LNCAP (cell line): ENCODE measurements around the gene POLK.

Experiments
- TF ChIP-seq, protein P1 (sequence below): fragments of 450-650 bp; IDR thresholded peaks from 2 replicates; pipeline ENCODE4 v1.5.1; 2017; ENCODE audit warnings: mild to moderate bottlenecking

POLK gene

GRCh38 chr5:75498208-75498777 lies 13.4 kb upstream of the POLK start:
- TF ChIP-seq, protein P1, sequence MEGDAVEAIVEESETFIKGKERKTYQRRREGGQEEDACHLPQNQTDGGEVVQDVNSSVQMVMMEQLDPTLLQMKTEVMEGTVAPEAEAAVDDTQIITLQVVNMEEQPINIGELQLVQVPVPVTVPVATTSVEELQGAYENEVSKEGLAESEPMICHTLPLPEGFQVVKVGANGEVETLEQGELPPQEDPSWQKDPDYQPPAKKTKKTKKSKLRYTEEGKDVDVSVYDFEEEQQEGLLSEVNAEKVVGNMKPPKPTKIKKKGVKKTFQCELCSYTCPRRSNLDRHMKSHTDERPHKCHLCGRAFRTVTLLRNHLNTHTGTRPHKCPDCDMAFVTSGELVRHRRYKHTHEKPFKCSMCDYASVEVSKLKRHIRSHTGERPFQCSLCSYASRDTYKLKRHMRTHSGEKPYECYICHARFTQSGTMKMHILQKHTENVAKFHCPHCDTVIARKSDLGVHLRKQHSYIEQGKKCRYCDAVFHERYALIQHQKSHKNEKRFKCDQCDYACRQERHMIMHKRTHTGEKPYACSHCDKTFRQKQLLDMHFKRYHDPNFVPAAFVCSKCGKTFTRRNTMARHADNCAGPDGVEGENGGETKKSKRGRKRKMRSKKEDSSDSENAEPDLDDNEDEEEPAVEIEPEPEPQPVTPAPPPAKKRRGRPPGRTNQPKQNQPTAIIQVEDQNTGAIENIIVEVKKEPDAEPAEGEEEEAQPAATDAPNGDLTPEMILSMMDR: no peak

DNA sequence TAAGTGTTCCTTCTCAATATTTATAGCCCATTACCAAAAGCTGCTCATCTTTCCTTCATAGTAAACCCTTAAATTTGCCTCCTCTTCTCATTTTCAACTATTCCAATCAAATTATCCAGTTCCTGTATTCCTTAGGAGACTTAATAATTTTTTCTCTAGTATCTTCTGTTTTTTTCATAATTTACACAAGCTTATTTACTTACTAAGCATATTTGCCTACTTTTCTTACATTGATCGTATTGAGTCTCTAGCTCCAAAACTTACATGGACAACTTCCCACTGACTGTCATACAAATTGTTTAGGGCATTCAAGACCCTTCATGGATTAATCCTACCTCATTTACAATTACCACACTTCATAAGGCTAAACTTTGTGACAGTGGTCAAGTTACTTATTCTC lies 3.9 kb upstream of the POLK start:
- TF ChIP-seq, protein P1: no peak

GRCh38 chr5:75509546-75509945 lies 2.1 kb upstream of the POLK start:
- TF ChIP-seq, protein P1: no peak

DNA sequence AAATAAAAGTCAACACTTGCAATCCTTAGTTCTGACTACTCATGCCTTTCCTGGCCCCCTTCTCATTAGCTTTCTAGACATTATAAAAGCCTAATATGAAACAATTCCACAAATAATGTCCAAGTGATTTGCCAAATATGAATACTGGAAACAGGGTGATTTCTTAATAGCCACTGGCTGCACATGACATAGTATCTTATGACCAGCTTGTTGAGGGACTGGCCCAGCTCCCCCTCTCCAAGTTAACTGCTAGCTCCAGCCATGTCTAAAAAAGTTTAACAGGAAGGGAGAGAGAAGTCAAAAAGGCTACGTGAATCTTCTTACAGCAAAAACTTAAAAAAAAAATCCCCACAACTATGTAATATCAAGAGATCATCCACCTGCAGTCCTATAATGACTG lies 1.7 kb upstream of the POLK start:
- TF ChIP-seq, protein P1: no peak

GRCh38 chr5:75510417-75510835 lies 1.3 kb upstream of the POLK start:
- TF ChIP-seq, protein P1: no peak

- TF ChIP-seq, protein P1: no peak
Measured at GRCh38 chr5:75510836-75511434, 756 bp upstream of the POLK start.

DNA sequence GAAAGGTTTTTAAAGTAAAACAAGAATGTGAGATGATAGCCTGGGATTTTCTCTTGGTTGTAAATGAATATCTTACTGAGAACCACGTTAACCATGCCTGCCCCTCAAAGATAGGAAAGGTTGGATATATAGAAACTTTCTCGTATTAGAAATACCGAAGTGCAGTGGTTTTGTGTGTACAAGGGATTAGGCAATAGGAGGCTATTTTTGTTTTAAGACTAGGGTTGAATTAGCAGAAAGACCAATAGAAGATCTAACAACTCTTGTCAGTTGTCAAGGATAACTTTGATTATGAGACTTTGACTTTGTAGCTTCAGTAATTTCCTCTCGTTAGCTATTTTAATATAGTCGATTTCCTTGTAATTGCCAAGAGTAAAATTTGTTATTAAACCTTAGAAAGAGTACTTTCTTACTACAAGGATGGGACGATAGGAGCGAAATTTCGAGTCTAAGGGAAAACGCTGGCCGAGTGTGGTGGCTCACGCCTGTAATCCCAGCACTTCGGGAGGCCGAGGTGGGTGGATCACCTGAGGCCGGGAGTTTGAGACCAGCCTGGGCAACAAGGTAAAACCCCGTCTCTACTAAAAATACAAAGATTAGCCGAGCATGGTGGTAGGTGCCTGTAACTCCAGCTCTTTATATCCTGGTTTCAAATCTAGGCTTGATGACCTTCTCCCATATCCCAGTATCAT lies 838 bp downstream of the POLK start:
- TF ChIP-seq, protein P1: no peak
